IPS-18c (cell line): ENCODE data around the gene CLNK.

Experiments used
- H3K4me3 ChIP-seq: 2 replicates; pipeline ENCODE4 v1.7.0; 2013; ENCODE audit warnings: low read depth, mild to moderate bottlenecking, low read length, moderate library complexity; ENCODE audit not compliant: insufficient read depth
- H3K9me3 ChIP-seq: one replicate; pipeline ENCODE4 v1.6.1; 2013; ENCODE audit warnings: mild to moderate bottlenecking, low read length, moderate library complexity; ENCODE audit not compliant: control insufficient read depth, insufficient read depth

CLNK gene

GRCh38 chr4:10677796-10678497 lies 6.6 kb downstream of the CLNK start:
- no peak overlapping the region for H3K4me3 ChIP-seq

GRCh38 chr4:10673817-10674369 lies 10.7 kb downstream of the CLNK start:
- no peaks in the 10 kb centered on the region for H3K9me3 ChIP-seq
- H3K4me3 ChIP-seq: no peak overlapping the region

More at GRCh38 chr4:10677796-10678497, 6.6 kb downstream of the CLNK start:
- H3K9me3 ChIP-seq: no peaks in the 10 kb centered on the region

GRCh38 chr4:10672379-10672778 lies 12.2 kb downstream of the CLNK start:
- Histone ChIP-seq H3K9me3 (no peaks in the 10 kb centered on the region), H3K4me3 (no peak overlapping the region)

- Histone ChIP-seq H3K4me3 (no peak overlapping the region), H3K9me3 (no peaks in the 10 kb centered on the region)
Measured at GRCh38 chr4:10671799-10672198, 12.8 kb downstream of the CLNK start.

DNA sequence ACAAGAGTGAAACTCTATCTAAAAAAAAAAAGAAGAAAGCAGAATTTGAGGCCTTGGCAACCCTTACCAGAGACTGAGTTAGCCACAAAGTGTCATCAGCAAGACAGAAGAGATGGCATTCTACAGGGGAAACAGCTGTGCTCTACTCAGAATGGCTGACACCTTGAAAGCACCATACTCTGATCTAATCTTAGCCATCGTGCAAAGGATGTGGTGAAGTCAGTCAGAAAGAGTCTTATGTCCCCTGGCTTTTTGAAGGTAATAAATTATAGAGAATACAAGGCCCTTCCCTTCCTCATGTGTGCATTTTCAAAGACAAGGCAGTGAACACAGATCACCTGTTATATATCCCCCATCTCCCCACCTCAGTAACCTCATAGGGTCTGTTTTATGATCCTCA lies 13.2 kb downstream of the CLNK start:
- Histone ChIP-seq H3K9me3 (no peaks in the 10 kb centered on the region), H3K4me3 (no peak overlapping the region)

DNA sequence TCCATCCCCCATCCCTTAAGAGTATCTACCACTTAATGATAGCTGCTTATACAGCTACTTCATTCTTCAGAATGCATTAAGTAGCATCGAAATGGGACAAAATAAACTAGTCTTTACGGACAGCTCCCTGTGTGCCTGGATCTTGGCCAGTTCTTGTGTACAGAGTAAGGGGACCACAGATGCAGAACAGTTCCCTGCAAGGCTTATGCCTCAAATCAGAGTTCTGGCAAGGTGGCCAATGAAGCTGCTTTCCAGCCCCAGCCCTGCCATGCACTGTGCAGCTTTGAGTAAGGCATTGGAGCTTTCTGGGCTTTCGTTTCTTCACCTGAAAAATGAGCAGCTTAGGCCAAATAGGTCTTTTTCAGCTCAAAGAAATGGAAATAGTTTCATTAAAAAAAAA lies 14.2 kb downstream of the CLNK start:
- no peaks in the 10 kb centered on the region for H3K9me3 ChIP-seq
- no peak overlapping the region for H3K4me3 ChIP-seq

DNA sequence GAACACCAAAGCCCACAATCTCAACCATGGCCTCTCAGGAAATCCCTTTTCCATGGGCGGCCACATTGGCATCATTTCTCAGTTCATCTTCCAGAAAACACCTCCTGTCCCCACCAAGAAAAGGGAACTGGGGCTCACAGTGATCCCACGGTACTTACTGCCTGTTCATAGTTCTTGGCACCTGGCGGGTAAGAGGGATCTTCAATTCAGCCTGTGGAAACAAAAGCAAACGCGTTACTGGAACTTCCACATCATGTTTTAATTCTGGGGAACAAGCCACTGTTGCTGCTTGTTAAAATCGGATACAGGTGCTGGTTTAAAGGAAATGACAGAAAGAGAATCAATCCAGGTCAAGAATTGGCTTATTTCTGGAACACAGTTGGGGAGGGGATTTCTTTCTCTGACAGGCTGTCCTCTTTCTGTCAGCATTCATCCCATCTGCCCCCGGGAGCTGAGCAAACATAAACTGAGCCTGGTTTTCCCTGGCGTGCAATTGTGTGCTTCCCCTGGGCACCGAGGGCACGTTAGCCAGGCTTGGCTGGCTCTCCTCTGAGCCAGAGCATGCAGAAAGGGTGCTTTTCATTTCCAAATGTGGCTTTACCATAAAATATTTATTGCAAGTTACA lies 16.8 kb downstream of the CLNK start:
- Histone ChIP-seq H3K4me3 (no peak overlapping the region), H3K9me3 (no peaks in the 10 kb centered on the region)

- Histone ChIP-seq H3K9me3 (no peaks in the 10 kb centered on the region), H3K4me3 (no peak overlapping the region)
Measured at GRCh38 chr4:10666616-10667015, 18.0 kb downstream of the CLNK start.

DNA sequence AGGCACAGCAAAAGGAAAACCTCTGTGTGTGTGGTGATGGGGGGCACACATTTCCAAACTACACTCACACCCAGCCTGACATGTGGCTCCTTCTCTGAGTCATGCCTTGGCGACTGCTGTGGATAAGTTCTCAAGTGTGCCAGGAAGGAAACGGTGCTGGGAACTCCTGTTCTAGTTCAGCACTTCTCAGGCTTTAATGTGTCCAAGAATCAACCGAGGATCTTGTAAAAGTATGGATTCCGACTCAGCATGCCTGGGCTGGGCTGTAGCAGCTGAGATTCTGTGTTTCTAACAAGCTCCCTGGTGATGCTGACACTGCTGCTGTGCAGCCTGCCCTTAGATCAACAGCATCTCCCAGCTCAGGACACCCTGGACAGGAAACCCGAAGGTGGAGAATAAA lies 20.2 kb downstream of the CLNK start:
- Histone ChIP-seq H3K4me3 (no peak overlapping the region), H3K9me3 (no peaks in the 10 kb centered on the region)

DNA sequence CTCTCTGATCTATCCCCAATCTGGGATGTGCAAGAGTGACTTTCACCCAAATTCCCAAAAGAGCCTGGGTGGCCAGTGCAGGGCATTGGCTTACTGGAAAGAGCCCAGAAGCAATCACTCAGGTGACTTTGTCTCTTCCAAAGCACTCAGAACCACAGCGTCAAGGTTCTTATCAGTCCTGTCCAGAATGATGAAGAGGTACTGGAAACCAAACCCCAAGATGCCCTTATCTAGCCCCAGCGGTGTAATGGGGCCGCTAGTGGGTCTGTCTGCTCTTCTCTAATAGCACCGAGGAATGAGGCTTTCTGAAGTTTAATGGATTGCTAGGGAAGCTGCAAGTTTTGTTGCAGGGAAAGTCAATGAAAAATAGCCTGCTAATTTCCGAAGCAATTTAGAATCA lies 21.6 kb downstream of the CLNK start:
- H3K9me3 ChIP-seq: no peaks in the 10 kb centered on the region
- H3K4me3 ChIP-seq: no peak overlapping the region

DNA sequence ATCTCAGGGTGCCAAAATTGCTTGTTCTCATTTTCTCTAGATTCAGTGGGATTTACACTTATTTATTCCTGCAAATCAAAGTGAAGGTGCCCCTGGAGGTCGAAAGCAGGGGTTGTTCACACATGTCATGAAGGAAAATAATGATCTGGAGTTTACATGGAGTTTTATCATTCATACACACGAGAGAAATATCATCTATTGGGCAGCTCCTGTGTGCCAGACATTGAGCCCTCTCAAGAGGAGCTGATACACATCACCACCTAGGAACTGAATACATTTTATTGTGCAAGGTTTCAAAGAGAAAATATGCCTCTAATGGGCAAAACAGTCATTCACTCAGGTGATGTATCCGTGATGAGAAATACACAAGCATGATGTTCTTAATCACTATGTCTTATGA lies 23.5 kb downstream of the CLNK start:
- no peaks in the 10 kb centered on the region for H3K9me3 ChIP-seq
- H3K4me3 ChIP-seq: no peak overlapping the region

DNA sequence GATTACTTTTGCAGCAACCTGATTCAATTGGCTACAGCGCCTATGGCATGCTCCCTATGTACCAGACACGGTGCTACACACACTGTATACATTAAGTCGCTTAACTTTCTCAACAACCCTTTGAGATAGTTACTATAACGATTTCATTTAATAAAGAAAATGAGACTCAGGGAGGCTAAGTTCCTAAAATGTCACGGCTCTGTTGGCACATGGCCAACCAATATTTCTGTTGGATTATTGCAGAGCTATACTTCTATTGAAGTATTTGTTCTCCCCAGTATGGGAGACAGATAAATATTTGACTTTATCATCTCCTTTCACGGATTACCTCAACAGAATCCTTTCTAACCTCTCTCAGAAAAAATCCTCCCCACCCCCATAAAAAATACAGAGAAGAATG lies 25.3 kb downstream of the CLNK start:
- no peaks in the 10 kb centered on the region for H3K9me3 ChIP-seq
- H3K4me3 ChIP-seq: no peak overlapping the region

DNA sequence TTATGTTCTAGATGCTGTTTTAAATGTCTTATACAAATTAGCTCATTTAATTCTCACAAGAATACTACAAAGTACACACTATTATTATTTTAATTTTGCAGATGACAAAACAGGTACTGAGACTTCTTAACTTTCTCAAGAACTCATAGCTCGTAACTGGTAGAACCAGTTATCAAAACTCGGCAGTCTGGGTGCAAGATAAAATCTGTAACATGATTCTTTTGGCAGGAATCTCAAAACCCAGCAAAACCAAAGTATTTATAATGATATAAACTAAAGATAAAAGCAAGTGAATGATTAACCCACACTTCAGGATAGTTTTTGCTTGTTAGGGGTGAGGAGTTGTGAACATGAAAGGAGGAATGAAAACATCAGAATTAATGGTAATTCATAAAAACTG lies 27.6 kb downstream of the CLNK start:
- no peaks in the 10 kb centered on the region for H3K9me3 ChIP-seq
- no peak overlapping the region for H3K4me3 ChIP-seq

- no peaks in the 10 kb centered on the region for H3K9me3 ChIP-seq
- no peak overlapping the region for H3K4me3 ChIP-seq
Measured at GRCh38 chr4:10656420-10656819, 28.1 kb downstream of the CLNK start.

DNA sequence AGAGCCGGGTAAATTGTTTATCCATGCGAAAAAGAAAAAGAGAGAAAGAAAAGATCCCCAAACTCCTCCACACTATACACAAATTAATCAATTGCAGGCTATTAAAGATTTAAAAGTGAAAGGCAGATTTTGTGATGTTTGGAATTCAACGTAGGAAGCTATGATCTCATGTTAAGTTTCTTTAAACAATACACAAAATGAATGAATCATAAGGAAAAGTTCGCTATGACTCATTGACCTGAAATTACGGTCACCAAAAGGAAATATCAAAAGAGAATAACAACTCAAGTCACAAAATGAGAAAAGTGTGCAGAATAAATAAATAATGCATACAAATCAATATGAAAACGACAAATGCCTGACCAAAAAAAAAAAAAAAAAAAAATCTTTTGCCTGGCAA lies 28.6 kb downstream of the CLNK start:
- no peaks in the 10 kb centered on the region for H3K9me3 ChIP-seq
- H3K4me3 ChIP-seq: no peak overlapping the region

- Histone ChIP-seq H3K9me3 (no peaks in the 10 kb centered on the region), H3K4me3 (no peak overlapping the region)
Measured at GRCh38 chr4:10648479-10648878, 36.1 kb downstream of the CLNK start.

- H3K4me3 ChIP-seq: no peak overlapping the region
- no peaks in the 10 kb centered on the region for H3K9me3 ChIP-seq
Measured at GRCh38 chr4:10647846-10648245, 36.7 kb downstream of the CLNK start.

GRCh38 chr4:10643600-10644425 lies 40.8 kb downstream of the CLNK start:
- no peak overlapping the region for H3K4me3 ChIP-seq
- no peaks in the 10 kb centered on the region for H3K9me3 ChIP-seq
